Memory B cell (primary cell): ENCODE data around the gene KIF18B.

Experiments
- ATAC-seq: fragments of 150-1000 bp; cut with Tn5 transposase; 2 replicates; pipeline ENCODE4 v1.10.0; 2021; ENCODE audit warnings: low read depth, mild to moderate bottlenecking, moderate library complexity
- DNase-seq, 2 donors: peaks; one replicate each; pipeline ENCODE4 v3.0.0; 2022; ENCODE audit warnings: low spot score in 2 of 2
- H3K27ac Mint-ChIP-seq: one replicate; pipeline ENCODE4 v1.8.0; 2022; ENCODE audit warnings: mild to moderate bottlenecking, moderate library complexity, mixed read lengths
- H3K27me3 Mint-ChIP-seq: one replicate; pipeline ENCODE4 v1.8.0; 2022; ENCODE audit warnings: mixed read lengths
- H3K36me3 Mint-ChIP-seq: one replicate; pipeline ENCODE4 v1.8.0; 2022; ENCODE audit warnings: mild to moderate bottlenecking, mixed read lengths
- H3K4me1 Mint-ChIP-seq: one replicate; pipeline ENCODE4 v1.8.0; 2022; ENCODE audit warnings: mixed read lengths
- H3K4me3 Mint-ChIP-seq: one replicate; pipeline ENCODE4 v1.8.0; 2022; ENCODE audit warnings: mild to moderate bottlenecking, moderate library complexity, mixed read lengths
- H3K9me3 Mint-ChIP-seq: one replicate; pipeline ENCODE4 v1.8.0; 2022; ENCODE audit warnings: mixed read lengths

The KIF18B gene

DNA sequence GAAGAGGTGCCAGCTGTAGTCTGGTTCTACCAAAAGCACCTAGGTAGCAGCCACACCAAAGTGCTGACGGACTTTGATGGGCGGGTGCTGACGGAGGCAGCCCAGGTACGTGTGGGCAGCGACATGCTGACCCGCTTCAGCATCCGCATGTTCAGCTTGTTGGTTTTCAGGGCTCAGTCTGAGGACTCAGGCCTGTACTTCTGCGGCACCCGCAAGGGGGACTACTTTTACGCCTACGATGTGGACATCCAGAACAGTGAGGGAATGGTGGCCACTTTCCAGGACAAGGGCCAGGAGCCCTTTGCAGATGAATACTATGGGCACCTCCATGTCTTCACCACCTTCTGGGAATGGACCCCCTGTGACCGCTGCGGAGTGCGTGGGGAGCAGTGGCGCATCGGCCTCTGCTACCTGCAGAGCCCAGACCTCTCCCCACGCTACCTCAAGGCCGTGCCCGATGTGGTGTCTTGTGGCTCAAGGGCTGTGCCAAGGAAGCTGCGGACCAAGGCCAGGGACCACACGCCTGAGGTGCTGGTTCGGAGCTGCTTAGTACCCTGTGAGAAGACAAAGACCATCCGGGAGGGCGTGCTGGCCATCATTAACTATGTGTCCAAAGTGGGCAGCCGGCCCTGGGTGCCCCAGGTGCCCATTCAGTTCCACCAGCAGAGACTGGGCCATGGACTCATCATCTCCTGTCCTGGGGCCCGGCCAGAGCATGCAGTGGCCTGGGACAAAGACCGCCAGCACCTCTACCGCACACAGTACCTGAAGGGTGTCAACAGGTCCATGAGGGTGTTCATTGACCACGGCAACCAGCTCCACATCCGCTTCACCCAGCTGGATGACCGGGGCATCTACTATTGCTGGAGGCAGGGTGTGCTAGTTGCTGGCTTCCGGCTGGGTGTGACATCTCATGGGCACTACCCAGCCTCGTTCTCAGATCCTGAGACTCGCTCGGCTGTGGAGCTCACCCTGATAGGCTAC lies 43.3 kb downstream of the KIF18B start:
- peaks cover 15% of the 10 kb centered on the region for H3K27me3 Mint-ChIP-seq
- no peak overlapping the region for H3K27ac Mint-ChIP-seq
- ATAC-seq: no peak
- H3K36me3 Mint-ChIP-seq: no peaks in the 10 kb centered on the region
- no peak overlapping the region for H3K4me3 Mint-ChIP-seq
- DNase-seq: no peak
- H3K4me1 Mint-ChIP-seq: peaks cover 2% of the 10 kb centered on the region
- no peaks in the 10 kb centered on the region for H3K9me3 Mint-ChIP-seq

DNA sequence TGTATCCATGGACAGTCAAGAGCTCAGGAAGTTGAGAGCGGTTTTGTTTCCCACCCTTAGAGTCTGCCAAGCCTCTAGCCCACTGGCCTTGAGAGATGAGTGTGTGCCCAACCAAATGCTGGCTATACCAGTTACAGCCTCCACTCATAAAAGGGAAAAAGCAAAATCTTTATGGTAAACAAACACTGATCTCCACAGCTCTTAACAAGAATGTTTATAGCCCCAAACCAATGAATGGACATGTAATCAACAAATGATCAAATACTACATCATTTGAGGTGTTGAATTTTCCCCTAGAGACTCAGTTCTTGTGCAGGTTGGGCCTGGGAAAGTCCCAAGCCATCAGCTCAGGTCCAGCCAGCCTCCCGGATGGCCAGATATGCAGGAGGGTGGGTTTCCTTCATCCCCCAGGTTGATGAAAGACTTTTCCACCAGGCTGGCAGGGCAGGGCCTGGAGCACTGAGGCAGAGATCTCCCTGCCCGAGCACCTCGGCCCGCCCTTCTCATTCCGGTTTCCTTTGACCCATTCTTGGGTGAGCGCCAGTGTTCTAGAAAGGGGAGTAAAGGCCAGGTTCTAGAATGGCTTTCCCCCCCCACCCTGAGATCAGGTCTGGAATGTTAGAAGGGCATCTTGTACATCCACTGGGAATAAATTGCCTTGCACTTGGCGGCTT lies 44.4 kb downstream of the KIF18B start:
- Mint-ChIP-seq H3K27me3 (peaks cover 10% of the 10 kb centered on the region), H3K9me3 (no peaks in the 10 kb centered on the region), H3K27ac (no peak overlapping the region), H3K4me3 (no peak overlapping the region), H3K4me1 (peaks cover 6% of the 10 kb centered on the region), H3K36me3 (peaks cover 1% of the 10 kb centered on the region)
- no peak for ATAC-seq
- DNase-seq: no peak

DNA sequence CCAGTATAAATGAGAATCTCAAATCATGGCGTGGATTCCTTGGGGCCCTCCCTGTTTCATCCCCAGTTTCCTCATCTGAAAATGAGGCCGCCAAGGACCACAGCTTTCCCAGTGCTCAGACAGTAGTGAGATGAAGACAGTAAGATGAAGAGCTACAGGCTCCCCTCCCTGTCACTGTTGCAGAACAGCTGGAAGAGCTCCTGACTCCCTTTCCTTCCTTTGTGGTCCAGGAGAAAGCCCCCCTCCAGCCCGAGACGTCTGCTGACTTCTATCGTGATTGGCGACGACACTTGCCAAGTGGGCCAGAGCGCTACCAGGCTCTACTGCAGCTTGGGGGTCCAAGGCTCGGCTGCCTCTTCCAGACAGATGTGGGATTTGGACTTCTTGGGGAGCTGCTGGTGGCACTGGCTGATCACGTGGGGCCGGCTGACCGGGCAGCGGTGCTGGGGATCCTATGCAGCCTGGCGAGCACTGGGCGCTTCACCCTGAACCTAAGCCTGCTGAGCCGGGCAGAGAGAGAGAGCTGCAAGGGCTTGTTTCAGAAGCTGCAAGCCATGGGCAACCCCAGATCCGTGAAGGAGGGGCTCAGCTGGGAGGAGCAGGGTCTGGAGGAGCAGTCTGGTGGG lies 45.3 kb downstream of the KIF18B start:
- Mint-ChIP-seq H3K27me3 (peaks cover 8% of the 10 kb centered on the region), H3K4me1 (peaks cover 6% of the 10 kb centered on the region), H3K36me3 (peaks cover 1% of the 10 kb centered on the region), H3K9me3 (no peaks in the 10 kb centered on the region), H3K27ac (no peak overlapping the region), H3K4me3 (no peak overlapping the region)
- no peak for DNase-seq
- no peak for ATAC-seq

DNA sequence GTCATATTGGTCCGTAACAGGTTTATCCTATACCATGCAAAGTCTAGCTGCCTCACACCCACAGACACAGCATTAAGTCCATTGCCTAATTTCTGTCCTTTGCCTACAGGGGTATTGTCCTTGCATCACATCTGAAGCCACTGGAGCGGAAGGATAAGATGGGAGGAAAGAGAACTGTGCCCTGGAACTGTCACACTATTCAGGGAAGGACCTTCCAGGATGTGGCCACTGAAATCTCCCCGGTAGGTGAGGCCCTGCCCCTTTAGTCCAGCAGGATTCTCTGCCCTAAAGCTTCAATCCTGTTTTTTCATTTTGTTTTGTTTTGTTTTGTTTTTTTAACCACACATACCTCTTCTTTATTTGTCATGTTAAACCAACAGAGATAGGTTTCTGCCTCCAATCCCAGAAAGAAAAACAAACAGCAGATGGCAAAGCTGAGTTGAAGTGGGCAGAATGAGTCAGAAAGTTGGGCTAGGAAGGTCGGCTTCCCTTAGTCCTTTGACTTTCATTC lies 46.1 kb downstream of the KIF18B start:
- ATAC-seq: no peak
- Mint-ChIP-seq H3K36me3 (peaks cover 1% of the 10 kb centered on the region), H3K4me1 (peaks cover 6% of the 10 kb centered on the region), H3K4me3 (no peak overlapping the region), H3K9me3 (no peaks in the 10 kb centered on the region), H3K27ac (no peak overlapping the region), H3K27me3 (peaks cover 8% of the 10 kb centered on the region)
- DNase-seq: no peak

DNA sequence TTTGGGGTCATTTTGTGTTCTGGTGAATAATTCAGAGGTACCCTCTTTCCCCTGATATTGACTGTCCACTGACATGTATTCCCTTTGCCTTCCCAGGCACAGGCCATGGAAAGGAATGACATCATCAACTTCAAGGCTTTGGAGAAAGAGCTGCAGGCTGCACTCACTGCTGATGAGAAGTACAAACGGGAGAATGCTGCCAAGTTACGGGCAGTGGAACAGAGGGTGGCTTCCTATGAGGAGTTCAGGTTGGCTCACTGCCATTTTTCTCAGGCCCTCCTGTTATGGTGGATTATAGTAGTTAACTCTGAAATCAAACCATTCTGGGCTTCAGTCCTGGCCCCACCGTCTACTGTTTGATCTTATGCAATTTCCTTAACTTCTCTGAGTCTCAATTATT lies 46.7 kb downstream of the KIF18B start:
- H3K36me3 Mint-ChIP-seq: peaks cover 1% of the 10 kb centered on the region
- ATAC-seq (no peak), DNase-seq (no peak)
- no peak overlapping the region for H3K4me3 Mint-ChIP-seq
- peak overlapping the region; percentile 100 for H3K27ac Mint-ChIP-seq
- H3K27me3 Mint-ChIP-seq: peaks cover 3% of the 10 kb centered on the region
- no peaks in the 10 kb centered on the region for H3K9me3 Mint-ChIP-seq
- H3K4me1 Mint-ChIP-seq: peaks cover 9% of the 10 kb centered on the region

DNA sequence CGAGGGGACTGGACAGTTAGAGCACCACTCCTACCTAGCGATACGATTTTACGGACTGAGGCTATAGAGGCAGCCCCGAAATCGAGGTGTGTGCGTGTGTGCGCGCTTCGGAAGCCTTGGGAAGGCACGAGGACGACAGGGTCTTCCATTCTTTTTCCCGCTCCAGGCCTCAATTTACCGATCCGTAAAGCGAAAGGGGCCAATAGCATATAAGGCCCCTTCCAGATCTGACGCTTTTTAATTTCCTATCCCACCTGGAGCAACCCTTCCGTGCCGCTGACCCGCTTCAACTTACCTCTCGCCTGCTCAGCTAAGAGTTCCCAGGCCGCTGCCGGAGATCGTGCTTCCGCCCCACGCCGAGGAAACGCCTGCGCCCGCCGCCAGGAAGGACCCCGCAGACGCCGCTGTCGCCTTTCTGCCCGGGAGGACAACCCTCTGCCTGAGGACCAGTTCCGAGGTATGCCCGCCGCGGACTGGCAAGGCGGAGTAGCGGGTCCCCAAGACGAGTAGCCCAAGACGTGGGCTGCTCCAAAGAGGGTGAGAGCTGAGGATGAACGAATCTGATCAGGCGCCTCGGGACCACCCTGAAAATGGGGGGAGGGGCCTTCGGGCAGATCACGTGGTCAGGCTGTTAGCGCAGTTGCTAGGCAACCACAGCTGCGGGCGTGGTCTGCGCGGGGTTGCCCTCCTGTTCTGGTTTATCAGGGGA lies 48.3 kb downstream of the KIF18B start, which contains the start of gene EFTUD2:
Gene EFTUD2 (minus strand): TSS at position 372 of the 709 bp plus-strand sequence. CDS start 4,924 bp downstream, outside the sequence.
- ATAC-seq (peak; percentile 89), DNase-seq (peak; percentile 96 to 100)
- peak within 1 kb of the TSS; percentile 91 for H3K4me3 Mint-ChIP-seq
- peaks cover 13% of the 10 kb centered on the region for H3K4me1 Mint-ChIP-seq
- no peaks in the 10 kb centered on the region for H3K27me3 Mint-ChIP-seq
- peaks cover 8% of the 10 kb centered on the region for H3K36me3 Mint-ChIP-seq
- no peaks in the 10 kb centered on the region for H3K9me3 Mint-ChIP-seq
- H3K27ac Mint-ChIP-seq: peak within 1 kb of the TSS; percentile 100

DNA sequence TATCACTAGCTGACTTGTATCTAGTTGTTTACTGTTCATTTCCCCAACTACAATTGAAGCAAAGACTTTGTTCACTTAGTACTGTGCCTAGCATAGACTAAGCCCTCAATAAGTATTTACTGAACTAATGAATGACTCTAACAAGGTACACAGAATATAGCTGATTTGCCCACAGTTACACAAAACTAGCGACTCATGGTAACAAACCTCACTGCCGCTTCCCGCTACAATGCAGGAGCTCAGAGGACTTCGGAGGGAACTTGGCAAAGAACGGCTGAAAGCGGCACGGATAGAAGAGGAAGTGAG lies 48.9 kb downstream of the KIF18B start:
- no peak for DNase-seq
- H3K4me1 Mint-ChIP-seq: peaks cover 13% of the 10 kb centered on the region

DNA sequence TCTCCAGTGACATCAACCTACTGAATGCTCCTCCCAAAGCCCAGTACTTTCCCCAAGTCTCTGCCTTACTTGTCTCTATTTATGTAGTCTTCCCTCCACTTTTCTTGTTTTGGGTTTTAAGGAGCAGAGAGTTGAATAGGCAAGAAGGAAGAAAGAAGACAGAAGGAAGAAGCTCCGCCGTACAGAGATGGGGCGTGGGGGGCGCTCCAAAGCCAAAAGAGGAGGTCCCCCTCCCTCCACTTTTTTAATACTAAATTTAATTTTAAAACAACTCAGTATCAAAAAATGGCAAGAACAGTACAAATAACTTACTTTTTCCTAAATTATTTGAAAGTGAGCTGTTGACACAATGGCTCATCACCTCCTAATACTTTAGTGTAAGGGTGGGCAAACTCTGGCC lies 52.9 kb downstream of the KIF18B start:
- H3K27me3 Mint-ChIP-seq: no peaks in the 10 kb centered on the region
- no peak for DNase-seq
- H3K36me3 Mint-ChIP-seq: peaks cover 14% of the 10 kb centered on the region
- H3K9me3 Mint-ChIP-seq: no peaks in the 10 kb centered on the region
- peaks cover 16% of the 10 kb centered on the region for H3K4me1 Mint-ChIP-seq
- no peak overlapping the region for H3K4me3 Mint-ChIP-seq
- no peak overlapping the region for H3K27ac Mint-ChIP-seq
- ATAC-seq: no peak

More for the DNA sequence above, 48.9 kb downstream of the KIF18B start:
- H3K4me3 Mint-ChIP-seq: peak overlapping the region; percentile 91
- no peaks in the 10 kb centered on the region for H3K9me3 Mint-ChIP-seq
- H3K27ac Mint-ChIP-seq: peak overlapping the region; percentile 100
- ATAC-seq: no peak
- no peaks in the 10 kb centered on the region for H3K27me3 Mint-ChIP-seq
- H3K36me3 Mint-ChIP-seq: peaks cover 8% of the 10 kb centered on the region

DNA sequence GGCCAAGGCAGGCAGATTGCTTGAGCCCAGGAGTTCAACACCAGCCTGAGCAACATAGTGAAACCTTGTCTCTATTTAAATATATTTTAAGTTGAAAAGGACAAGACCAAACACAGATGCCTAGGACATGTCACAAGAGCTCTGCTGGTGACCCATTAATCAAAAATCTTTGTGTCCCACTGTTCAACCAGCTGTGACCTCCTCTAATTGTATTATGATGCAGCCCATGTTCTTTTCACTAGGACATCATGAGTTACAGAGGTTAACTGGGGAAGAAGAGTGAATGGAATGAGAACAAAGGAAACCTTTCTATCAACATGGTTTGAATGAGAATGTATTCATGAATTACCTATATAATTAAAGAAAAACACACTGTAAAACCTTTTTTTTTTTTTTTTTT lies 55.3 kb downstream of the KIF18B start:
- ATAC-seq (no peak), DNase-seq (no peak)
- no peaks in the 10 kb centered on the region for H3K27me3 Mint-ChIP-seq
- peaks cover 12% of the 10 kb centered on the region for H3K4me1 Mint-ChIP-seq
- peaks cover 12% of the 10 kb centered on the region for H3K36me3 Mint-ChIP-seq
- H3K9me3 Mint-ChIP-seq: no peaks in the 10 kb centered on the region
- H3K27ac Mint-ChIP-seq: no peak overlapping the region
- H3K4me3 Mint-ChIP-seq: no peak overlapping the region

DNA sequence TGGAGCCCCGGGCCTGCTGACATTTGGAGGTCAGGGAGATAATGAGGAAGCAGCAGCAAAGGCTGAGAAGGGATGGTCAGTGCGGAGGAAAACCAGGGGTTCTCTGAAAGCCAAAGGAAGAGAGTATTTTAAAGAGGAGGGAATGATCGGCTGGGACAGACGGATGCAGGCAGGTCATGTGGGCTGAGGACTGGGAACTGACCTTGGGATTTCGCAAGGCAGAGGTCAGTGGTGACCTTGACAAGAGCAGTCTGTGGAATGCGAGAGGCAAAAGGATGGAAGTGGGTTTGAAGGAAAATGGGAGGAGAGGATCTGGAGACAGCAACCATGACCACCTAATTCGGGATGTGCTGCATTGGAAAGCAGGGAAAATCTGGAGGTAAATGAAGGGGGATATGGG lies 58.6 kb downstream of the KIF18B start:
- peaks cover 16% of the 10 kb centered on the region for H3K36me3 Mint-ChIP-seq
- ATAC-seq: no peak
- H3K4me1 Mint-ChIP-seq: peaks cover 5% of the 10 kb centered on the region
- no peaks in the 10 kb centered on the region for H3K27me3 Mint-ChIP-seq
- H3K9me3 Mint-ChIP-seq: no peaks in the 10 kb centered on the region
- H3K4me3 Mint-ChIP-seq: no peak overlapping the region
- H3K27ac Mint-ChIP-seq: no peak overlapping the region
- no peak for DNase-seq

DNA sequence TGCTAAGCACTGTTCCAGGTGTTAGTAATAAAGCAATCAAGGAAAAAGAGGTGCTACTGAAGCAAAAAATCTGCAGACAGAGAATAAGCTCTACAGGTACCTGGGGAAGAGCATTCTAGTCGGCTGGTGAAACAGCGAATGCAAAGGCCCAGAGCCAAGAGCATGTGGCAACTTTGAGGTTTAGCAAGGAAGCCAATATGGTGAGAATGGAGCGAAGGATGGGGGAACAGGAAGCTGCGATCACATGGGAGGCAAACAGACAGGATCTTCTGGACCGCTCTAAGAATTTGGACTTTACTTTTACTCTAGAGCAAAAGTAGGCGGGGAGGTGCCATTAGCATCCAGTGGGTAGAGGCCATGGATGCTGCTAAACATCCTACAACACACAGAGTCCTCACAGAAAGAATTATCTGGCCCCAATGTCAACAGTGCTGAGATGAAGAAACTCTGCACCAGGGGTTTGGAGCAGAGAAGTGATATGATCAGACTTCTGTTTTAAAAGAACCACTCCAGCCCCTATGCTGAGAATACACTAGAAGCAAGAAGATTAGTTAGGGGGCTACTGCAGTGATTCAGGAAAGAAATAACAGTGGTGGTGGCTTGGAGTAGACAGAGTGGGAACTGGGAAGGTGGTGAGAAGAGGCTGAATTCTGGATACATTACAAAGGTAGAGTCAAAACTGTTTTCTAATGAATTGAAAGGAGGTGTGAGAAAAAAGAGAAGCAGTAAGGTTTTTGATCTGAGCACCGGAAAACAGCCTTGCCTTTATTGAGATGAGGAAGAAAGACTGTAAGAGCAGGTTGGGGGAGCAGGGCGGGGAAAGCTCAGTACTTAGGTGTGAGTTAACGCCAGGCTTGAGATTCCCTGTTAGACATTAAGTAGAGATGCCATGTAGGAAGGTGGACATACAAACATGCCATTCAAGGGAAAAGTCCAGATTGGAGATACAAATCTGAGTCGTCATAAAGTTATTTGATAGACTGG lies 59.3 kb downstream of the KIF18B start:
- H3K9me3 Mint-ChIP-seq: no peaks in the 10 kb centered on the region
- peaks cover 18% of the 10 kb centered on the region for H3K36me3 Mint-ChIP-seq
- H3K27ac Mint-ChIP-seq: no peak overlapping the region
- ATAC-seq (no peak), DNase-seq (no peak)
- H3K4me3 Mint-ChIP-seq: no peak overlapping the region
- no peaks in the 10 kb centered on the region for H3K27me3 Mint-ChIP-seq
- H3K4me1 Mint-ChIP-seq: peaks cover 5% of the 10 kb centered on the region

DNA sequence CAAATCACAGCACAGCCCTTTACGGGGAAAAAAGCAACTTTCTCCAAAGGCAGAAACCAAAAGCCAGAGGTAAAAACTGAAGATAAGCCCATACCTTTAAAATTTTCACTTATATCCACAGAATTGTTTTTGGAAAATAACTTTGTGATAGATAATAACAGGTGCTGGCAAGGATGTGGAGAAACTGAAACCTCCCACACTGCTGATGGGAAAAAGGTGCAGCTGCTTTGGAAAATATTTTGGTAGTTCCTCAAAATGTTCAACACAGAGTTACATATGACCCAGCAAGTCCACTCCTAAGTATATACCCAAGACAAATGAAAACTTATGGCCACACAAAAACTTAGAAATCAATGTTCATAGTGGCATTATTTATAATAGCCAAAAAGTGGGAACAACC lies 60.6 kb downstream of the KIF18B start:
- ATAC-seq (no peak), DNase-seq (no peak)
- Mint-ChIP-seq H3K4me1 (peaks cover 5% of the 10 kb centered on the region), H3K36me3 (peaks cover 25% of the 10 kb centered on the region), H3K4me3 (no peak overlapping the region), H3K27me3 (no peaks in the 10 kb centered on the region), H3K9me3 (no peaks in the 10 kb centered on the region), H3K27ac (no peak overlapping the region)

DNA sequence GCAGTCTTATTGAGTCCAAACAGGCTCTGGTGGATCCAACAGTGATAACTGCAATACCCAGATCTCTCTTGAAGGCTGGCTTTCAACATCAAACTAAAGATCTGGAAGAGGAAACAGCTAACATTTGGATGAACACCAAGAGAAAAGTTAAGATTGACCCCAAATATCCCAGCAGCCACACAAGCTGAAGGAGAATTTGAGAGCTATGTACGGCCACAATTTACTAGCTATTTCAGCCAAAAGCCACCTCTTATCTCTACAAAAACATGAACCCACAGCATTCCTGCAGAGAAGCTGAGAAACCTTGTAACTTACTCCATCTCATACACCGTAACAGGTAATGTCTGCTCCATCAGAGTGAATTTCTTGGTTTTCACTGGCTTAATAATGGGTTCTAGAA lies 62.6 kb downstream of the KIF18B start:
- ATAC-seq (no peak), DNase-seq (no peak)
- Mint-ChIP-seq H3K9me3 (no peaks in the 10 kb centered on the region), H3K27ac (no peak overlapping the region), H3K4me1 (no peaks in the 10 kb centered on the region), H3K36me3 (peaks cover 30% of the 10 kb centered on the region), H3K4me3 (no peak overlapping the region), H3K27me3 (no peaks in the 10 kb centered on the region)
